ENCODE results near the gene PLEKHN1.
A peak's percentile ranks its signal among the peaks of the same experiment; 100 is the strongest.

PLEKHN1 gene, protein sequence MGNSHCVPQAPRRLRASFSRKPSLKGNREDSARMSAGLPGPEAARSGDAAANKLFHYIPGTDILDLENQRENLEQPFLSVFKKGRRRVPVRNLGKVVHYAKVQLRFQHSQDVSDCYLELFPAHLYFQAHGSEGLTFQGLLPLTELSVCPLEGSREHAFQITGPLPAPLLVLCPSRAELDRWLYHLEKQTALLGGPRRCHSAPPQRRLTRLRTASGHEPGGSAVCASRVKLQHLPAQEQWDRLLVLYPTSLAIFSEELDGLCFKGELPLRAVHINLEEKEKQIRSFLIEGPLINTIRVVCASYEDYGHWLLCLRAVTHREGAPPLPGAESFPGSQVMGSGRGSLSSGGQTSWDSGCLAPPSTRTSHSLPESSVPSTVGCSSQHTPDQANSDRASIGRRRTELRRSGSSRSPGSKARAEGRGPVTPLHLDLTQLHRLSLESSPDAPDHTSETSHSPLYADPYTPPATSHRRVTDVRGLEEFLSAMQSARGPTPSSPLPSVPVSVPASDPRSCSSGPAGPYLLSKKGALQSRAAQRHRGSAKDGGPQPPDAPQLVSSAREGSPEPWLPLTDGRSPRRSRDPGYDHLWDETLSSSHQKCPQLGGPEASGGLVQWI

DNA sequence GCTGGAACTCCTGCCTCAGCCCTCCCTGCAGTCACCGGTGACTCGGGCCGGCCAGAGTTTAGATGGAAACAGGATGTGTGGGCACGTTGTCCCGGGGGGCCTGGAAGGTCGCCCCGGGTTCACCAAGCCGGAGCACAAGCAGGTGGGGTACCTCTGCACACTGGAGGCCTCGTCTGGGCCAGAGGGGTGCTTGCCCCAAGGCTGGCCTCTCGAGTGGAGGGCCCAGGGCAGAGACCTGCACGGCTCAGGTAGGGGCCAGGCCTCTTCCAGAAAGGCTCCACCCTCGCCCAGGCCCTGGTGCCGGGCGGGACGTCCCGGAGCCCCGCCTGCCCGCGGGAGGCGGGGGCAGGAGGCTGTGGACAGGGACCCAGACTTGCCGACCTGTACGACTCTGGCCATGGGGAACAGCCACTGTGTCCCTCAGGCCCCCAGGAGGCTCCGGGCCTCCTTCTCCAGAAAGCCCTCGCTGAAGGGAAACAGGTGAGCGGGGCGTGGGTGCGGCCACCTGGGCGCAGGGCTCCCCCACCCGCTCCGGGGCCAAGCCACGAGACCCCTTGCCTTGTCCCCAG, at the start of gene PLEKHN1:
Gene PLEKHN1, plus strand, starts transcription at position 348 of the 569 bp plus-strand sequence. Its CDS starts 50 bp downstream, at position 398.
- DNase-seq (ENCODE audit: low read depth), result peak; percentile 33

DNA sequence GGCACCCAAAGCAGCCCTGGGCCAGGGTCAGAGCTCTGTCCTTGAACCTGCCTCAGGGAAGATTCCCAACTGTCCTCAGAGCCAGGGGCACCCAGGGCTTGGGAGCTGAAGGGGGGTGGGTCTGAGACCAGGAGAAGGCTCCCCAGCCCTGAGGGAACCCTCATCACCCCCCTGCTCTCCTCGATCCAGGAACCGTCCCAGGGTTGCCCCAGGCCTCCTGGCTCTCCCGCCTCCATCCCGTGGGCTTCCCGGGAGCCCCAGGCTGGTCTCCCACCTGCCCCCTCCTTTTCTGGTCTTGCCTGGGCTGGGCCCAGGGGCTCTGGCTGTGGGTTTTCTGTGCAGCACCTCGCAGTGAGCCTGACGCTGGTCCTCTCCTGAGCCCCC, 49.2 kb upstream of the PLEKHN1 start:
- DNase-seq (ENCODE audit: low read depth), result no peak

DNA sequence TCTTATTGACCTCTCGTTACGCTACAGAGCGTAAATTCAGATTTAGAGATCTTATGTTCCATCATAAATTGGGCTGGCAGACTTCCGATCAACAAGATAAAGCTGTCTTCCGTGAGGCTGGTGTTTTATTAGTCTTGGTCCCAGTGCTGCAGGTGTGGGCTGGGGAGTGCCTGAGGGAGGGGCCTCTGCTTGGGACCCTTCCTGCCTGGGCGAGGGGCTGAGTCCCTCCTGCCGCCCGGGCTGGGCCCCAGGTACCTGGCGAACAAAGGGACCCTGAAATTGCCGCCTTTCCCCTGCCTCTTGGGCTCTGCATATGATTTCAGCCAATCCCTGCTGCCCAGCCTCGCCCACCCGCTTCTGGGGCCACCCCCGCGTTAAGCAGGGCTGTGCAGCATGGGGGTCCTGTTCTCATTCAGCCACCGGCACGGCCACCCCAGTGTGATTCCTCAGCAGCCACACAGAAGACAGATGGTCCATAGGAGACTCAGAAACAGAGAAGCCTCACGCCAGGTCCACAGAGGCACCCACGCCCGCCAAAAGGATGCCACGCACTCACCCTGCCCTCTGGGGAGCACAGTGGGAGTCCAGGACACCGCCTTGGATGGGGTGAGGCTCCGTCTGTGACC, 48.7 kb upstream of the PLEKHN1 start:
- no peak for DNase-seq (ENCODE audit: low read depth)

DNA sequence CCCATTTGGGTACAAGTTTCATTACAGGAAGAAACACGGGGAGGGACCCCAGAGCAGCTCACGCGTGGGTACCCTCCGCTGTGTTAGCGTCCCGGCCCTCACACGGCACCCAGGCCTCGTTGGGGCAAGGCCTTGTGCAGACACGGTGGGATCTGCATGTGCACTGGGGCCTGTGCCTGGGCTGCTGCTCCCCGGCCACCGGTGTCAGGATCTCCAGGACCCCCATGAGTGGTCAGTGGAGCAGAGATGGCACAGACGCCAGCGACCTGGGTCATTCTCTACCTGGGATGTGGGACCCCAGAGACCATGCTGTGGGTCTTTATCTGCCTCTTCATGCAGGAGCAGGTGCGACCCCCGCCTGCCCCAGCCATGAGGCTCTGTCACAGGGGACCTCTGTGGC, 47.9 kb upstream of the PLEKHN1 start:
- DNase-seq (ENCODE audit: low read depth), result no peak

DNA sequence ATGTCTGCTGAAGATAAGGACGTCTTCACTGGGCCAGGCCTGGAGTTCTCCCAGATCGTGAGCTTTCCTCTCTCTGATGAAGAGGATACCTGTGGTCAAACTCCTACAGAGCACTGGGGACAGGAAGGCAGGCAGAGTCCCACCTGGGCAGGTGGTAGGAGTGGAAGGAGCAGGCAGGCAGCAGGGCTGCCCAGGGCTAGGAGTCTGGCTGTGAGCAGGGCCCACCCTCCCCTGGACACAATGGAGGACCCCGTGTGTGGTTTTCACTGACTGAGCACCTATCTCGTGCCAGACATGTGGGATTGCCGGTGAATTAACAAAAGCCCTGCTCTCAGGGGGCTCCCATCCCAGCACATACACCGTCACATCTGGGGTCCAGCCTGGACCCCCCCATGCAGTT, 47.4 kb upstream of the PLEKHN1 start:
- DNase-seq (ENCODE audit: low read depth), result no peak

DNA sequence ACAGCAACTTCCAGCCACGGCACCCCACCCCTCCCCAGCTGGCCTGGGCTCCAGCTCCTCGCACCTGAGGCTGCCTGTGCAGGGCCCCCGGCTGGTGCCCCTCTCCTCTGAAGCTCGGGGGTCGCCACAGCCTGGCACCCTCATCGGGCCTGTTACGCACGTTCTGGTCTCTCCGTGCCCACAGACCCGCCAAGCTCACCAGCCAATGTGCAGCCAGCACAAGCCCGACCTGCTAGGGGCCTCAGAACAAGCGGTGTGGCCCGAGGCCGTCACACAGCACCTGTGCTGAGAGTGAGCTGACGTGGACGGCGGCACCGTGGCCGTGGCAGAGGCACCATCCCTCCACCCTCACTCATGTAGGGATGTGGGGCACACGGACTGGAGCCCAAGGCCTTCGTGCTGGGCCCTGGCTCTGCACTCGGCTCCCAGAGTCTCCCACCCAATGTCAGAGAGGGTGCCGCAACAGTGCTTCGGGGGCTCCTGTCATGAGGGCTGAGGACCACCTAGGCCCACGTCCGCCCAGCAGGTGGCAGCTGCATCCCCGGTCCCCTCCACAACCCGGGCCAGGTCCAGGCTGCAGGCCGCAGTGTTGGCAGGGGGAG, 46.9 kb upstream of the PLEKHN1 start:
- no peak for DNase-seq (ENCODE audit: low read depth)

DNA sequence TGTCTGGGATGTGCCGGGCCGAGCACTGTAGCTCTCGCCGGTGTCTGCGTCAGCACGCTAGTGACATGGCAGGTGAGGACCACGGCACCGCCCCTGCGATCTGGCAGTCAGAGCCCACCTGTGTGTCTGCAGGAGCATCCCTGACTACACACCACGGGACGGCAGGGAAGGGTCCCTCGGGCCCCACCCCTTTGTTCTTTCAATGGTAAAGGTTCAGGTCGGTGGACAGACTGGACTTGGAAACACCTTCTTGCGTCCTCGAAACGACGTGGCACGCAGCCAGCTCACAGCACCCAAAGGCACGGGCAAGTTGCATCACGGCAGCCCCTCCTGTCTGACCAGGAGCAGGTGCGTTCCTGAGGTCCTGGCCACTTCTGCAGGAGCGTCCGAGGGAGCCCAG, 46.3 kb upstream of the PLEKHN1 start:
- DNase-seq (ENCODE audit: low read depth), result no peak

DNA sequence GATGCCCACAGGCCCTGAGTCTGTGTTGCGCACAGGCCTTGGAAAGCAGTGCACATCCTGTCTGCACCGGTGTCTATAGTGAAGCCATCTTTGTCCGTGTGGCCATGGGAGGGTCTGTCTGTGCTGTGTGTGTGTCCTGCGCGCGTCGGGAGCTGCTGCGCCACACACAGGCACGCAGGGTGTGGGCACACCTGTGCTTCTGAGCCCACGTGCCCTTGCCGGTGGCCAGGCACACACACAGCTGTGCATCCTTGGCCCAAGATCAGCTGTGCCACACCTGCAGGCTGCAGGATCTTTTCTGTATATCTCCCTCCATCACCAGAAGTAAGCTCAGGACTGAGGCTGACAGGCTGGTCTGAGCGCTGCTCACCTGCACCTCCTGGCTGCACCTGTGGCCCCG, 45.8 kb upstream of the PLEKHN1 start:
- no peak for DNase-seq (ENCODE audit: low read depth)

DNA sequence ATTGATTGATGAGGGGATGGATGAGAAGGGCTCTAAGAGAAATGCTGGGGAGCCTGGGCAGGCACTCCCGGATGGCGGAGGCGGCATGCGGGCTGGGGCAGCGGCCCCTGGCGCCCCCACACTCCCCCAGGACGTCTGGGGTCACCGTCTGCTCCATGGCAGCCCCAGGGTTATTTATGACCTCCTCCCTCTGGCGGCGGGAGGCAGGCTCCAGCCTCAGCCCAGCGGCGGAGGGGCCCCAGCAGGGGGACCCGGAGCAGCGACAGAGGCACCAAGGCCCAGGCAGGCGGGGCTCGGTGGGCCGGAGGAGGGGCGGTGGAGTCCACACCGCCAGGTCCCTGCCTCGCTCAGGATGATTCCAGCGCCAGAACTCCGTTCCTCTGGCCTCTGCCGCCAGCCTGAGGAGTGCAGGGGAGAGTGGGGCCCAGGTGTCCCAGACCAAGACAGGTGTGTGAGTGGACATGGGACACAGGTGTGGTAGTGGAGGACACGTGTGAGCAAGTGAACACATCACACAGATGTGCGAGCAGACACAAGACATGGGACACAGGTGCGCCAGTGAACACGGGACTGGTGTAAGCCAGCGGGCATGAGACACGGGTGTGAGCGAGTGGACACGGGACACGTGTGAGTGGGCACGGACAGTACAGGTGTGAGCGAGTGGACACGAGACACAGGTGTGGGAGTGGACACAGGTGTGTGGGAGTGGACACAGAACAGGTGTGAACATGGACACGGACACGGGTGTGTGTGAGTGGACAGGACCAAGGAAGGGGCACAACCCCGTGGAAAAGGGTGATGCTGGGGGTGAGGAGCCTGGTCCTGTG, 45.1 kb upstream of the PLEKHN1 start:
- peak; percentile 73 for DNase-seq (ENCODE audit: low read depth)

DNA sequence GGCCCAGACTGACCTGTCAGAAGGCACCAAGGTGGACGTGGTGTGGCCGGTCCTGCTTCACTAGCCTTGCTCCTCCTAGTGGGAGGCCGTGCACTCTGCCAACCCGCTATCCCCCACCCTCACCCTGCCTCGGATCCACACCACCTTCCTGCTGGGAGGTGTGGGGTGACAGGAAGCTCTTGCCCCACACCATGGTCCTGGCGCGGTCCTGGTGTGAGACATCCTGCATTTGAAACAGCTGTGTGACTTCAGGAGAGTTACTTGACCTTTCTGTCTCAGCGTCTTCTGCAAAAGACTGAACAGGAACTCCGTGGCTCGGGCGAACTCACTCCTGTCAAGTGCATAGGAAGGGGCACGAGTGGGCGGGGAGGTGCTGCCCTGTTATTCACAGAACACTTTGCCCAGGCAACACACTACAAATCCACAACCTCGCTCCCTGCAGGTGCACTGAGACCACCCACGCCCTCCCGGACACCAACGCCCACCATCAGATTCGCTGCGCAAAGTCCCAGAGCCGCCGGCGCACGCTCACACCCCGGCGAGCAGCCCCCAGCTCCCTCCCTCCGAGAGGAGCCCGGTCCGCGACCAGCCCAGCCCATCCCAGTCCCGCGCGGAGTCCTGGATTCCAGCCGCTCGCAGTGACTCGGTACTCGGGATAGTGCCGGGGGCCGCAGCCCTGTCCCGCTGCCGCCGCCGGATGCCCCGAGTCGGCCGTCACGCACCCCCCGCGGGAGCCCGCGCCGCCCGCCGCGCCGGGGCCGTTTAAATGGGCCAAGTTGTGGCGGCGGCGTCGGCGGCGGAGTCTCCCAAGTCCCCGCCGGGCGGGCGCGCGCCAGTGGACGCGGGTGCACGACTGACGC, 42.9 kb upstream of the PLEKHN1 start, which contains the start of gene SAMD11:
Gene SAMD11, plus strand, starts transcription at position 793 of the 860 bp plus-strand sequence. CDS start 509 bp downstream, outside the sequence.
- DNase-seq (ENCODE audit: low read depth), result peak; percentile 67

DNA sequence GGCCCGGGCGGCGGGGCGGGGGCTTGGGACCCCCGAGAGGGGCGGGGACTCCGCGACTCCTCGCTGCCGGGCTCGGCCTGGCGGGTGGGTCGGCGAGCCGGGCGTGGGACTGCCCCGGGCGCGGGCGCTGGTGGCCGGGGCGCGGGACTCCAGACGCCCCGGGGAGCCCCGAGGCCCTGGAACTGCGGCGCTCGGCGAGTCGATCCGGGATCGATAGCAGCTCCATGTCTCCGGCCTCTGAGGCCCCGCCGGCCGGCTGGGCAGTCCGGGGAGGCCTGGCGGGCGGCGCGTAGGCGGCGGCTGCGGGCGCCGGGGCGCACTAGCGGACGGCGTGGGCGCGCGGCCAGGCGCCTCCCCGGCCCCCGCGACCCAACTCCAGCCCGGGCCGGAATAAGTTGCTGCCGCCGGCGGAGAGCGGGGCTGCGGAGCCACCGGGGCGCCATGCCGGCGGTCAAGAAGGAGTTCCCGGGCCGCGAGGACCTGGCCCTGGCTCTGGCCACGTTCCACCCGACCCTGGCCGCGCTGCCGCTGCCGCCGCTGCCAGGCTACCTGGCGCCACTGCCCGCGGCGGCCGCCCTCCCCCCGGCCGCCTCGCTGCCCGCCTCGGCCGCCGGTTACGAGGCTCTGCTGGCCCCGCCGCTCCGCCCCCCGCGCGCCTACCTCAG, 42.2 kb upstream of the PLEKHN1 start:
- DNase-seq (ENCODE audit: low read depth), result no peak

DNA sequence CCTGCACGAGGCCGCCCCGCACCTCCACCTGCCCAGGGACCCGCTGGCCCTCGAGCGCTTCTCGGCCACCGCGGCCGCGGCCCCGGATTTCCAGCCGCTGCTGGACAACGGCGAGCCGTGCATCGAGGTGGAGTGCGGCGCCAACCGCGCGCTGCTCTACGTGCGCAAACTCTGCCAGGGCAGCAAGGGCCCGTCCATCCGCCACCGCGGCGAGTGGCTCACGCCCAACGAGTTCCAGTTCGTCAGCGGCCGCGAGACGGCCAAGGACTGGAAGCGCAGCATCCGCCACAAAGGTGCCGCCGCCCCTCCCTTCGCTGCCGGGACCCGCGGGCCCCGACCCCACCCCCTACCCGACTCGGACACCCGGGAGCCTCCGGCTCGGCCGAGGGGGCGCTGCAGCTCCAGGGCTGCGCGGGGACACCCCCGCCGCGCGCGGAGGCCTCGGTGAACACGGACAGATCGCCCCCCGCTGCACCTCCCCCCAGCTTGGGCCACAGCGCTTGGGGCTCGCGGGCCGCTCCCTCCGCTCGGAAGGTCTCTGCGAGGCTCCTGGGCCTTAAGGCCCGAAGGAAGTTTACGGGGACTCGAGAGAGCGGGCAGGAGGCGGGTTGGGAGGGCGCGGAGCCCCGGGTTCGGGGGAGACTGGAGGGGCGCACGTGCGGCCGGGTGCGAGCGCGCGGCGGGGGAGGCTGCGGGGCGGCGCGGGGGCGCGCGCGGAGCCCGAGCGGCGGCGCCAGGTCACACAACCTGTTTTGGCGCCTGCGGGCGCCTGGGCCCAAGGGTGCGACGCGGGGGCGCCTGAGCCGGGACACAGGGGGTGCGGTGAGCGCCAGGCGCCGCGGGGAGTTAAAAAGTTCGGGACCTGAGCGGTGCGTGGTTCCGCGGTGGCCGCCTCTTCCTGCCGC, 41.4 kb upstream of the PLEKHN1 start:
- no peak for DNase-seq (ENCODE audit: low read depth)

DNA sequence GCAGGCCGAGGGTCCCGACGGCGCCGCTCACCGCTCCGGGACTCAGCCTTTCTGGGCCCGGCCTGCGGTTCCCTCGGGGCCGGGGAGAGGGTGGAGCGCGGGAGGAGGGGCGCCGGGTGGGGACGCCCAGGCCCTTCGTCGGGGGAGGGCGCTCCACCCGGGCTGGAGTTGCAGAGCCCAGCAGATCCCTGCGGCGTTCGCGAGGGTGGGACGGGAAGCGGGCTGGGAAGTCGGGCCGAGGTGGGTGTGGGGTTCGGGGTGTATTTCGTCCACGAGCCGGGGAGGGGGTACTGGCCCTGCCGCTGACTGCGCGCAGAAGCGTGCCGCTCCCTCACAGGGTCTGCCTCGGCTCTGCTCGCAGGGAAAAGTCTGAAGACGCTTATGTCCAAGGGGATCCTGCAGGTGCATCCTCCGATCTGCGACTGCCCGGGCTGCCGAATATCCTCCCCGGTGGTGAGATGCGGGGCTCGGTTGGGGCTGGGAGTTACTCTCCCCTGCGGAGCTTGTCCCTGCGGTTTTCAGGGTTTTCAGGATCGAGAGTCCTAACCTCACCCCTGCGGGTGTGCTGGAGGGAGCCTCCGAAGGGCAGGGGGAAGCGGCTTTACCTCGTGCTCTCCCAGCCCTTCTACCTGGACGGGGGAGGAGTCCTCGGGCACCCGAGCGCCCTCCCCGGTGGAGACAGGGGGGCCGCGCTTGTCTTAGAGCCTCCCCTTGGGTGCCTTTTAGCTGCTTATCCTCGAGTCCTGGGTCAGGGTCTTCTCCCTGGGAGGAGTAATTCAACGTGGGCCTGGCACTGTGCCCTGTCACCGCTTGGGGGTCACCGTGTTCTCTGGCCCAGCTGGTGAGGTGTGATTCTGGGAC, 40.5 kb upstream of the PLEKHN1 start:
- no peak for DNase-seq (ENCODE audit: low read depth)

DNA sequence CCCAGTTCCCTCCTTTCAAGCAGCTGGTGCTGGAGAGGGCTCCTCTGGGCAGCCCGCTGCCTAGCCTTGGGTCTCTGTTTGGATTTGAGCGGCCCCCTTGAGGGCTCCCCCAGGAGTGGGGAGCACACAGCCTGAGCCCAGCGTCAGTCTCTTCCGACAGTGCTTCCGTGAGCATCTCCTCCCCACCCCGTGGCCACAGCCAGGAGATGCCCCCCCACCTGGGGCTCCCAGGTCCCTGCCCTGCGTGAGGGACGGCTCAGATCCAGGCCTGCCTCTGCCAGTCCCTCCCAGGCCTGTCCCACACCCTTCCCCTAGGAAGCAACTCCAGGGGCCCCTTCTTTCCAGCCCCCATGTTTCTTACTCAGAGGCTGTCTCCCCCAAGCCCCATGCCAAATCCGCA, 39.0 kb upstream of the PLEKHN1 start:
- DNase-seq (ENCODE audit: low read depth), result no peak

DNA sequence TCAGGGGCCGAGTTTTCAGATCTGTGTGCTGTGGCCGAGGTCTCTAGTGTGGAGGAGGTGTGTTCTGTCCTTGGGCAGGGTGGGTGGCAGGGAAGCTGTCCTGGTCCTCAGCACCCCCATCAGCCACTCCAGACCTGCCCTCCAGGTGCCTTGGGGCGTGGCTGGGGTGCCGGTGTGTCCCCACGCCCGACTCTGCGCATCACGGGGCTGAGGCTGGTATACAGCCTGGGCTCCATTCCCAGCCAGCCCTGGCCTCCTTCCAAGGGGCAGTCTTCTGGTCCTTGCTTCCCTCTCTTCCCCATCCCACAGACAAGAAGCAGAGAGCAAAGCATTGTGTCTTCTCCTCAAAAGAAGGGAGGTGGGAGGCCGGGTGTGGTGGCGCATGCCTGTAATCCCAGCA, 38.5 kb upstream of the PLEKHN1 start:
- no peak for DNase-seq (ENCODE audit: low read depth)

DNA sequence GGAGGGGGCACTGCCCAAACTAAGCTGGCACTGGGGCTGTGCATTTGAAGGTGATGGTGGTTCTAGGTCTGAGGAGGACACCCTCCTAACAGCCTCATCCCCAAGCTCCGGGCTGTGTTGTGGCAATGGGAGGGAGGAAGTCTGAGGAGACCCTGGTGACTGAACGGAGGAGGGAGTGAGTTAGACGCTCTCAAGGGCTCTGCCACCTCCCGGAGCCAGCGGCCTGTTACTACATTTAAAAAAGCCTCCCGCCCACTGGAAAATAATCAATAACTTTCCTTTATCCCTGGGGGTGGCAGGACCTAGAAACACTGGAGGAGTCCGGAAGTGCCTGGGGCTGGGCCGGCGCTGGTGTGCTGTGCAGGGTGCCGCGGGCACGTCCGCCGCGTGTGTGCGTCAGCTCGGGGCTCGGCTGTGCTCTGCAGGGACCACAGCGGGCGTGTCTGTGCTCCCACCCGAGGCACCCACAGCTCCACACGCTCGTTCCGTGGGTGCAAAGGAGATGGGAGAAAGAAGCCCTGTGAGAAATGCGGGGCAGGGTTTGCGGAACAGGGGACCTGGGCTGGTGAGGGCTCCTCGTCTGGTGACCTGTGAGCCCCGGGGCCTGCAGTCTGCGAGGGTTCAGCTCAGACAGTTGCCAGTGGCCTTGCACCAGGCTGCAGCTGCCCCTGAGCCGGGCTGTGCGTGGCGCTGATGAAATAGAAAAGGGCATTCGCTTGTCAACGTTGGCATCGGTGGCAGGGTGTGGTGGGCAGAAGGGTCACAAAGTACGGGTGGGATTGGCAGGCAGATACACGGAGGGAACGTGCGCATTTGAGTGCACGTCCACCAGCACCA, 37.2 kb upstream of the PLEKHN1 start:
- no peak for DNase-seq (ENCODE audit: low read depth)

All from amniotic epithelial cell (primary cell).